Heart left ventricle (tissue), 16 donors: ENCODE data around the gene AFF3. TPM values are rescaled to one million over a fixed set of nuclear protein-coding genes. Genes with fewer than 3 reads are reported as not detected.

ENCODE experiments used
- ATAC-seq, 4 donors: fragments of 200-7000 bp; cut with Tn5 transposase; one replicate each; pipeline ENCODE4 v1.9.1; 2020 to 2022; ENCODE audit warnings: moderate library complexity in 4 of 4, mild to moderate bottlenecking in 3 of 4, moderate number of reproducible peaks in 1 of 4
- DNase-seq, 5 donors: peaks; one replicate each; pipeline ENCODE4 v3.0.0-alpha.2; 2020
- H3K27ac ChIP-seq, 12 donors: fragments of 200-600 bp; sonication (generic) in 4 of 12; one replicate each; pipeline versions ENCODE4 v1.5.0 to v1.8.0; 2016 to 2022; ENCODE audit warnings: mild to moderate bottlenecking in 2 of 12
- H3K27me3 ChIP-seq, 9 donors: fragments of 200-600 bp; sonication (generic) in 2 of 9; one replicate each; pipeline versions ENCODE4 v1.5.1 to v1.8.0; 2016 to 2022; ENCODE audit warnings: mild to moderate bottlenecking in 3 of 9
- H3K36me3 ChIP-seq, 9 donors: fragments of 200-600 bp; sonication (generic) in 2 of 9; one replicate each; pipeline versions ENCODE4 v1.5.0 to v1.8.0; 2018 to 2022; ENCODE audit warnings: mild to moderate bottlenecking in 2 of 9
- H3K4me1 ChIP-seq, 12 donors: fragments of 200-600 bp; sonication (generic) in 4 of 12; one replicate each; pipeline versions ENCODE4 v1.5.0 to v1.8.0; 2016 to 2022; ENCODE audit warnings: mild to moderate bottlenecking in 3 of 12
- H3K4me3 ChIP-seq, 12 donors: fragments of 200-600 bp; sonication (generic) in 4 of 12; one replicate each; pipeline versions ENCODE4 v1.5.0 to v1.8.0; 2017 to 2022; ENCODE audit warnings: mild to moderate bottlenecking in 9 of 12, moderate library complexity in 4 of 12
- H3K9me3 ChIP-seq, 12 donors: fragments of 200-600 bp; sonication (generic) in 4 of 12; one replicate each; pipeline versions ENCODE4 v1.5.0 to v1.8.0; 2016 to 2022; ENCODE audit warnings: mild to moderate bottlenecking in 1 of 12
- POLR2A ChIP-seq, 2 donors: fragments of 450-650 bp; IDR thresholded peaks; one replicate each; pipeline ENCODE4 v1.6.1; 2017; ENCODE audit warnings: antibody characterized with exemption in 2 of 2, mild to moderate bottlenecking in 2 of 2, moderate library complexity in 2 of 2
- WGBS, 4 donors: extraction: QIAGEN DNeasy Blood & Tissue Kit in 2 of 4; methylation state at CpG; one replicate each; pipeline versions ENCODE4 v1.1.5 to v1.1.7; 2013 to 2018; 5-methylcytosine and 5-hydroxymethylcytosine counted together
- intact Hi-C, 10 donors: fragments of 100-400 bp; cut with DNase I; formaldehyde crosslinking; loops; one replicate each; pipeline versions ENCODE4 v1.11.1 to v1.14.2; 2022
- polyA plus RNA-seq, 2 donors: library from polyadenylated mRNA; stranded (reverse); fragments of 200-250 nt; gene quantifications; one replicate each; pipeline ENCODE4 v1.2.3, GENCODE V29; 2013
- total RNA-seq, 9 donors: library from RNA; depleted of rRNA in 2 of 9; stranded (reverse); fragments of >200 nt in 2 of 9; fragmentation: NEBNext Ultra II Directional in 3 of 9; extraction: Animal tissue kit (Norgen Biotek cat#: 25700) in 3 of 9; gene quantifications; one replicate each; pipeline versions ENCODE4 v1.1.0 to v1.2.4, GENCODE V29; 2016 to 2023
- TF ChIP-seq, protein P1 (sequence below), 12 donors: fragments of 200-600 bp; sonication (generic) in 4 of 12; IDR thresholded peaks; one replicate each; pipeline versions ENCODE4 v1.5.0 to v1.8.0; 2018 to 2022; ENCODE audit warnings: antibody characterized with exemption in 12 of 12, mild to moderate bottlenecking in 5 of 12
- donor health status: ischemic (EF 13 %, LVEDD 7.1; RV severe dilation, severe dysfunction).
- donor health status: healthy with polysubstance abuse.
- donor health status: DM: no; HTN: yes; CAD: no.
- donor health status: DM: no; HTN: no; CAD: no.
- donor health status: ischemic (EF 25% LVEDD 6.9; RV normal size, moderate dysfunction).
- donor health status: ischemic (EF 25% LVEDD 5.7; RV mildly dilated, moderate dysfunction).
- donor health status: healthy.
- donor health status: DM: yes; HTN: yes; CAD: no.
- donor health status: ischemic (EF 35%, LVEDD 5.7; RV mildly dilated, moderate dysfunction).
- donor health status: nonischemic (EF 11% LVEDD 7.7; RV severe dilation, severe dysfunction).
- donor health status: DM: yes; HTN: yes; CAD: no.
- donor health status: PGD.
- donor health status: ischemic (EF 29% LVEDD 5.4; RV normal size, mild dysfunction).
- donor health status: nonischemic (EF 23%, LVEDD 6.1; RV moderate dilation, normal function).

The AFF3 gene
- total and polyA plus RNA-seq, 11 donors = 1.3 to 15.5 (median 4.7) TPM

DNA sequence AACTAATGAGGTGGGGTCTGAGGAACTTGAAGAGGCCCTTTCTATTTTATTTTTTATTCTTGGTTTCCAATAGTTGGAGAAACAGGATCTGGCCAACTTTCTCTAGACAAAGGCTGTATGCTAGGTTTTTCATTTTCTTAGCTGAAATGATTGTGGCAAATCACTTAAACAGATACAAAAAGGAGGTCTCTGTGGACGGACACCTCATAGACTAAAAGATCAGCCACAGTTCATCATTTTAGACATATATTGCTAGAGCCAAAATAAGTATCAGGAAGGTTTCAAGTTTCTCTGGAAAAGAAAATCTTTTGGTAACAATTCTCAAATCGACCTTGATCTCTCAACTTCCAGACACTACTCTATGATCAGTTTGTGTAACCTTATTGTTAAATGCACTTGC, 428.0 kb downstream of the AFF3 start:
- intact Hi-C loops = loop anchor here in 1 of 10 donors (5.0 kb wide), 1 partner anchor 77 kb away; no protein-coding TSS in a partner anchor
- no peaks in the 10 kb centered on the region for H3K27me3 ChIP-seq
- DNase-seq = no peak
- no peak for ATAC-seq
- H3K4me3 ChIP-seq = no peak overlapping the region
- no peaks in the 10 kb centered on the region for H3K36me3 ChIP-seq
- WGBS, 4 donors = 79 to 85% (median 81%) methylated on average over 2 of the region's 2 CpGs
- peaks cover 0 to 4% (median 0%) of the 10 kb centered on the region in 12 donors for H3K9me3 ChIP-seq
- no peak overlapping the region for H3K27ac ChIP-seq
- no peak for TF ChIP-seq POLR2A (IDR thresholded peaks at IDR 0.05)
- TF ChIP-seq, protein P1, sequence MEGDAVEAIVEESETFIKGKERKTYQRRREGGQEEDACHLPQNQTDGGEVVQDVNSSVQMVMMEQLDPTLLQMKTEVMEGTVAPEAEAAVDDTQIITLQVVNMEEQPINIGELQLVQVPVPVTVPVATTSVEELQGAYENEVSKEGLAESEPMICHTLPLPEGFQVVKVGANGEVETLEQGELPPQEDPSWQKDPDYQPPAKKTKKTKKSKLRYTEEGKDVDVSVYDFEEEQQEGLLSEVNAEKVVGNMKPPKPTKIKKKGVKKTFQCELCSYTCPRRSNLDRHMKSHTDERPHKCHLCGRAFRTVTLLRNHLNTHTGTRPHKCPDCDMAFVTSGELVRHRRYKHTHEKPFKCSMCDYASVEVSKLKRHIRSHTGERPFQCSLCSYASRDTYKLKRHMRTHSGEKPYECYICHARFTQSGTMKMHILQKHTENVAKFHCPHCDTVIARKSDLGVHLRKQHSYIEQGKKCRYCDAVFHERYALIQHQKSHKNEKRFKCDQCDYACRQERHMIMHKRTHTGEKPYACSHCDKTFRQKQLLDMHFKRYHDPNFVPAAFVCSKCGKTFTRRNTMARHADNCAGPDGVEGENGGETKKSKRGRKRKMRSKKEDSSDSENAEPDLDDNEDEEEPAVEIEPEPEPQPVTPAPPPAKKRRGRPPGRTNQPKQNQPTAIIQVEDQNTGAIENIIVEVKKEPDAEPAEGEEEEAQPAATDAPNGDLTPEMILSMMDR (IDR thresholded peaks at IDR 0.05) = no peak
- peaks cover 0 to 28% (median 11%) of the 10 kb centered on the region in 12 donors for H3K4me1 ChIP-seq

DNA sequence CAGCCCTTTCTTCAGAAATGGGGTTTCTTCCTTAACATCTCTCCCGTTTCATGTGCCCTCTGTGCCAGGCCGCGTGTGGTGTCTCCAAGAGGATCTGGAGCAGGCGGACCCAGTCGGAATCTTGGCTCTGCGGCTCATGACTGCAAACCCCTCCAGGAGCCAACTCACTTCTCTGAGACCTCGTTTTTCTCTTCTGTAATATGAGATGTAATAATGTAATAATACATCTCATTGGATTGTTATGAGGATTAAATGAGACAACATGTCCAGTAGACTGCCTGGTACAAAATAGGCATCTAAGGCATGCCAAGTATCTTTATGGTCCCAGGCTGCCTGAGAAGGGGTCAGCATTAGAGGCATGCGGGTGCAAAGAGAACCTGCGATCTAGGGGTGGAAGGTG, 431.2 kb downstream of the AFF3 start:
- H3K27ac ChIP-seq = peak overlapping the region in 8 of 12 donors; percentile 1 to 80 (median 66)
- H3K9me3 ChIP-seq = peaks cover 0 to 4% (median 0%) of the 10 kb centered on the region in 12 donors
- WGBS, 4 donors = 39 to 58% (median 51%) methylated on average over 9 of the region's 9 CpGs

DNA sequence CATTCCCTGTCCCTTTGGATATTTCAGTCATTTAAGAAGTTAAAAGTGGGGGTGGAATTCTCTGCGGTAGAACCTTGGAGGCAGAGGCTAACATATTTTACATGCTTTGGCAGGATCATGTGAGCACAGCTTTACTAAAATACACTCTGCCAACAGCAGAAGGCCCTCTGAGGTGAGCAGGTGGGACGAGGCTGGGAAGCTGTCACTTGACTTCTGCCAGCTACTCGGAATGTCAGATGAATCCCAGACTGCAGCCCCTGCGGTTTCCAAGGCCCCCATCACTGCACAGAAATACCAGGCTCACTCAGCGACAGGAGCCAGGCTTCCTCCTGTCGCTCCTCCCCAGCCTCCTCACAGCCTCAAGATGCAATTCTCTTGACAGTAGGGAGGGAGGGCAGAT, 431.7 kb downstream of the AFF3 start:
- Histone ChIP-seq H3K36me3 (no peaks in the 10 kb centered on the region), H3K9me3 (peaks cover 0 to 4% (median 0%) of the 10 kb centered on the region in 12 donors), H3K27me3 (no peaks in the 10 kb centered on the region), H3K4me1 (peaks cover 0 to 60% (median 21%) of the 10 kb centered on the region in 12 donors), H3K27ac (peak overlapping the region in 8 of 12 donors; percentile 1 to 80 (median 66)), H3K4me3 (no peak overlapping the region)
- 18 to 41% (median 26%) methylated on average over 6 of the region's 6 CpGs for whole genome bisulfite sequencing, 4 donors
- intact Hi-C loops = loop anchor here in 1 of 10 donors (5.0 kb wide), 1 partner anchor 73 kb away; no protein-coding TSS in a partner anchor
- TF ChIP-seq, protein P1 (IDR thresholded peaks at IDR 0.05) = no peak
- DNase-seq (peak in 2 of 5 donors; percentile 40 to 49), ATAC-seq (peak; percentile 19 to 67 (median 48))

More for the DNA sequence above, 431.2 kb downstream of the AFF3 start:
- ATAC-seq (no peak), DNase-seq (peak in 1 of 5 donors; percentile 51)
- intact Hi-C loops = loop anchor here in 1 of 10 donors (5.0 kb wide), 1 partner anchor 74 kb away; no protein-coding TSS in a partner anchor
- TF ChIP-seq POLR2A (IDR thresholded peaks at IDR 0.05) = no peak
- TF ChIP-seq, protein P1 (IDR thresholded peaks at IDR 0.05) = no peak
- no peaks in the 10 kb centered on the region for H3K36me3 ChIP-seq
- no peaks in the 10 kb centered on the region for H3K27me3 ChIP-seq
- peaks cover 0 to 56% (median 21%) of the 10 kb centered on the region in 12 donors for H3K4me1 ChIP-seq
- H3K4me3 ChIP-seq = no peak overlapping the region

DNA sequence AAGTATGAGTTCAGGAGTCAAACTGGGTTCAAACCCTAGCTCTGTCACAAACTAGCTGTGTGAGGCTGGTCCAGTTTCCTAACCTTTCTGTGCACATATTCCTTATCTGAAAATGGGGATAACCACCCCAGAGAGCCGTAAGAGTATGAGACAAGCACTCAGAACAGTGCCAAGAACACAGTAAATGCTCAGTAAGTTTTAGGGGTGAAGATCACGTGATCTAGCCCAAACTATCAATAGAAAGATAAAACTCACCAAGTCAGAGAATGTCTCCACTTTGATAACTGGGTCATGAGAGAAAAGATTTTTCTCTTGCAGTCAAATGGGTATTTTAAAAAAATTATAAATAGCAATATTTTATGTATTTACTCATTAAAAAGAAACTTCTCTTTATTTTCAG, 433.2 kb downstream of the AFF3 start:
- WGBS, 4 donors = 50 to 65% (median 61%) methylated on average over 2 of the region's 2 CpGs
- H3K4me3 ChIP-seq = no peak overlapping the region
- DNase-seq = no peak
- peak overlapping the region in 7 of 12 donors; percentile 32 to 80 (median 70) for H3K27ac ChIP-seq
- no peak for ATAC-seq
- no peaks in the 10 kb centered on the region for H3K27me3 ChIP-seq
- H3K36me3 ChIP-seq = no peaks in the 10 kb centered on the region
- peaks cover 0 to 4% (median 0%) of the 10 kb centered on the region in 12 donors for H3K9me3 ChIP-seq
- TF ChIP-seq, protein P1 (IDR thresholded peaks at IDR 0.05) = no peak
- TF ChIP-seq POLR2A (IDR thresholded peaks at IDR 0.05) = no peak
- H3K4me1 ChIP-seq = peaks cover 0 to 70% (median 24%) of the 10 kb centered on the region in 12 donors
- intact Hi-C loops = loop anchor here in 2 of 10 donors (5.0 to 10.0 kb wide), 2 partner anchors 47 to 144 kb away; no protein-coding TSS in a partner anchor
